AG04449 (cell line): ENCODE measurements around the gene NGFR.

ENCODE experiments used
- CTCF ChIA-PET: fragments of 350-600 bp; formaldehyde crosslinking; extraction: SDS; loops from one replicate; lab custom pipeline; 2021; ENCODE audit warnings: antibody characterized with exemption; lab: Yijun Ruan, JAX
- POLR2A ChIA-PET: fragments of 400-600, 350-600 bp; formaldehyde crosslinking; extraction: SDS; loops from one replicate; lab custom pipeline; 2020; ENCODE audit warnings: antibody characterized with exemption, inconsistent platforms; lab: Yijun Ruan, JAX
- DNase-seq: peaks from one replicate; pipeline ENCODE4 v3.0.0-alpha.2; 2010; ENCODE audit warnings: low read depth, low spot score
- H3K4me3 ChIP-seq: 2 replicates; pipeline ENCODE4 v1.5.1; 2011; ENCODE audit warnings: low read depth, mild to moderate bottlenecking, control low read depth, low read length
- TF ChIP-seq, protein P1 (sequence below): IDR thresholded peaks from one replicate; pipeline ENCODE4 v1.5.1; 2011; ENCODE audit warnings: mild to moderate bottlenecking, moderate library complexity, low read length, control low read depth, inconsistent platforms; ENCODE audit not compliant: insufficient read depth; ENCODE audit errors: missing control alignments

NGFR gene

DNA sequence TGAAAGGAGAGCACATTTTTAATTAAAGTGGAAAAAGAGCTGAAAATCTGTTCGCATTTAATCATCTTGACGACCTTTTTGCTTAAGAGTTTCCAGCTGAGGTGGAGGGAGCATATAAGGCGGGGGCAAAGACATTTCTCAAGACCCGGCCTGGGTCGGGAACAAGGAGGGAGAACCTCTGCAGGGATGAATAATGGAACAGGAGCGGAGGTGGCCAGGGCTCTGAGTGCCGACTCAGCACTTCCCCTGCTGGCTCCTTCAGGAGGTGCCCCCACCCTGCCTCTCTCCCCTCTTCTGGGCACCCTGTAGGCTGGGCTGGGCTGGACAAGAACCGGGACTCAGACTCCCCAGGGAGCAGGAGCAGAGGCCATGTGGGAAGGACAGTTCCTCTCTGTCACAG lies 7.9 kb upstream of the NGFR start:
- ChIA-PET CTCF (interaction anchor here (0.6 to 4.8 kb wide), 4 partner anchors 10 to 71 kb away, joined by 3 to 32 read pairs (median 6); no protein-coding TSS in a partner anchor), POLR2A (no interaction called here)
- TF ChIP-seq, protein P1, sequence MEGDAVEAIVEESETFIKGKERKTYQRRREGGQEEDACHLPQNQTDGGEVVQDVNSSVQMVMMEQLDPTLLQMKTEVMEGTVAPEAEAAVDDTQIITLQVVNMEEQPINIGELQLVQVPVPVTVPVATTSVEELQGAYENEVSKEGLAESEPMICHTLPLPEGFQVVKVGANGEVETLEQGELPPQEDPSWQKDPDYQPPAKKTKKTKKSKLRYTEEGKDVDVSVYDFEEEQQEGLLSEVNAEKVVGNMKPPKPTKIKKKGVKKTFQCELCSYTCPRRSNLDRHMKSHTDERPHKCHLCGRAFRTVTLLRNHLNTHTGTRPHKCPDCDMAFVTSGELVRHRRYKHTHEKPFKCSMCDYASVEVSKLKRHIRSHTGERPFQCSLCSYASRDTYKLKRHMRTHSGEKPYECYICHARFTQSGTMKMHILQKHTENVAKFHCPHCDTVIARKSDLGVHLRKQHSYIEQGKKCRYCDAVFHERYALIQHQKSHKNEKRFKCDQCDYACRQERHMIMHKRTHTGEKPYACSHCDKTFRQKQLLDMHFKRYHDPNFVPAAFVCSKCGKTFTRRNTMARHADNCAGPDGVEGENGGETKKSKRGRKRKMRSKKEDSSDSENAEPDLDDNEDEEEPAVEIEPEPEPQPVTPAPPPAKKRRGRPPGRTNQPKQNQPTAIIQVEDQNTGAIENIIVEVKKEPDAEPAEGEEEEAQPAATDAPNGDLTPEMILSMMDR = no peak
- no peak for DNase-seq
- H3K4me3 ChIP-seq = no peak overlapping the region

- no peak for DNase-seq
- TF ChIP-seq, protein P1 = no peak
- POLR2A ChIA-PET = no interaction called here
- H3K4me3 ChIP-seq = no peak overlapping the region
- CTCF ChIA-PET = interaction anchor here (1.3 to 4.8 kb wide), 3 partner anchors 9 to 67 kb away, joined by 3 to 32 read pairs (median 8); no protein-coding TSS in a partner anchor
Measured at GRCh38 chr17:49488612-49489011, 6.5 kb upstream of the NGFR start.

GRCh38 chr17:49489348-49489747 lies 5.7 kb upstream of the NGFR start:
- DNase-seq = no peak
- no peak overlapping the region for H3K4me3 ChIP-seq
- CTCF ChIA-PET = interaction anchor here (0.9 to 4.8 kb wide), 3 partner anchors 8 to 17 kb away, joined by 3 to 32 read pairs (median 3); no protein-coding TSS in a partner anchor
- POLR2A ChIA-PET = no interaction called here
- TF ChIP-seq, protein P1 = no peak

GRCh38 chr17:49490276-49490675 lies 4.8 kb upstream of the NGFR start:
- CTCF ChIA-PET = interaction anchor here (1.0 to 2.0 kb wide), 3 partner anchors 8 to 66 kb away, joined by 3 to 9 read pairs (median 5); no protein-coding TSS in a partner anchor
- TF ChIP-seq, protein P1 = no peak
- POLR2A ChIA-PET = no interaction called here
- H3K4me3 ChIP-seq = no peak overlapping the region
- no peak for DNase-seq

- TF ChIP-seq, protein P1 = no peak
- H3K4me3 ChIP-seq = no peak overlapping the region
- ChIA-PET POLR2A (no interaction called here), CTCF (interaction anchor here (1.0 to 2.0 kb wide), 3 partner anchors 9 to 65 kb away, joined by 3 to 9 read pairs (median 5); no protein-coding TSS in a partner anchor)
- DNase-seq = no peak
Measured at GRCh38 chr17:49491192-49491769, 3.8 kb upstream of the NGFR start.

DNA sequence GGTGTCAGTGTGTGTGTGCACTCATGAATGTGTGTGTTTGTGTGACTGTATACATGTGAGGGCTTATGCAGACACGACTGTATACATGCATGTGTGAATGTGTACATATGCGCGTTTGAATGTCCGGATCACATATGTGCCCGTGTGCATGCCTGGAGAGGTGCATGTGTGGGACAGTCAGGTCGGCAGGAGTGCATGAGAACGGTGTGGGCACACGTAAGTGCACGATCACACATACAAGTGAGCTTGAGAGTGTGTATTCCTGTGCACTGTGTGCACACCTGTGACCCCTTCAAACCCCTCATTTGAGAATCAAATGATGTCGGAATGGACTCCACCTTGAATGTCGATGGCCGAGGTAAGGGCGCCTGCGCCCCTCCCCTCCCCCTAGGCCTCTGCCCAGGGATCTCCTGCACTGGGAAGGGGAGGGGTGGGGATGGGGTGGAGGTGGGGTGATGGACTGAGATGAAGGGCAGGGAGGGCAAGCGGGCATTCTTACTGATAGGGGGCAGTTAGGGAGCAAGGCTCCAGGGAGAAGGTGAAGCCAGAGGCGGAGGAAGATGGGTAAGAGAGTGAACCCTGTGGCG lies 601 bp upstream of the NGFR start:
- no peak overlapping the region for H3K4me3 ChIP-seq
- TF ChIP-seq, protein P1 = no peak
- CTCF ChIA-PET = interaction anchor here (1.1 to 4.4 kb wide), 5 partner anchors 13 to 62 kb away, joined by 3 to 48 read pairs (median 7); no protein-coding TSS in a partner anchor
- DNase-seq = no peak
- POLR2A ChIA-PET = no interaction called here
